Measurements from ENCODE around the gene ANKFY1. TPM values are rescaled to one million over a fixed set of nuclear protein-coding genes. Genes with fewer than 3 reads are reported as not detected.

The ANKFY1 gene
- total RNA-seq, 1 experiment from 2014 or later = 63.2 TPM

- TF ChIP-seq EZH2 (IDR thresholded peaks at IDR 0.05; ENCODE audit: borderline replicate concordance, low read depth, low read length, poor library complexity, severe bottlenecking) = no peak
- peak; percentile 79 for TF ChIP-seq CTCF (conservative IDR thresholded peaks at IDR 0.05; ENCODE audit: low read depth, low read length)
- no peaks in the 10 kb centered on the region for H3K9me3 ChIP-seq (ENCODE audit: low read depth, low read length, poor library complexity, severe bottlenecking)
- intact Hi-C loops (cut with micrococcal nuclease; ENCODE audit: unreplicated experiment) = loop anchor here (1.0 kb wide), 1 partner anchor 213 kb away; no protein-coding TSS in a partner anchor
- ChIA-PET POLR2A (ENCODE audit: low non-redundant PET) (no interaction called here), CTCF (interaction anchor here (0.6 to 1.0 kb wide), 11 partner anchors 9 to 247 kb away, joined by 3 to 26 read pairs (median 3); no protein-coding TSS in a partner anchor)
- DNase-seq (ENCODE audit: low spot score) = peak; percentile 69
- H3K27me3 ChIP-seq (replicated peaks; ENCODE audit: insufficient read depth, low read depth, low read length, poor library complexity) = no peaks in the 10 kb centered on the region
- no TSS peak for BruUV-seq (replicated peaks)
- no peak overlapping the region for H3K4me3 ChIP-seq (ENCODE audit: low read depth, low read length, poor library complexity, severe bottlenecking)
- peaks cover 24% of the 10 kb centered on the region for H3K36me3 ChIP-seq (ENCODE audit: insufficient read depth, low read length, poor library complexity, severe bottlenecking)
- peak overlapping the region; percentile 11 for H3K27ac ChIP-seq (ENCODE audit: low read depth, low read length, poor library complexity, severe bottlenecking)
- H3K4me1 ChIP-seq (ENCODE audit: insufficient read depth, low read length, poor library complexity, severe bottlenecking) = peaks cover 3% of the 10 kb centered on the region
Measured at GRCh38 chr17:4199818-4200402, 63.9 kb downstream of the ANKFY1 start.

GRCh38 chr17:4198995-4199394 lies 64.8 kb downstream of the ANKFY1 start:
- CTCF ChIA-PET = no interaction called here
- H3K4me3 ChIP-seq (ENCODE audit: low read depth, low read length, poor library complexity, severe bottlenecking) = no peak overlapping the region

GRCh38 chr17:4195306-4195705 lies 68.5 kb downstream of the ANKFY1 start:
- Histone ChIP-seq H3K27me3 (replicated peaks; ENCODE audit: insufficient read depth, low read depth, low read length, poor library complexity) (no peaks in the 10 kb centered on the region), H3K27ac (ENCODE audit: low read depth, low read length, poor library complexity, severe bottlenecking) (no peak overlapping the region), H3K36me3 (ENCODE audit: insufficient read depth, low read length, poor library complexity, severe bottlenecking) (peaks cover 29% of the 10 kb centered on the region), H3K4me3 (ENCODE audit: low read depth, low read length, poor library complexity, severe bottlenecking) (no peak overlapping the region), H3K4me1 (ENCODE audit: insufficient read depth, low read length, poor library complexity, severe bottlenecking) (peaks cover 3% of the 10 kb centered on the region), H3K9me3 (ENCODE audit: low read depth, low read length, poor library complexity, severe bottlenecking) (no peaks in the 10 kb centered on the region)
- ChIA-PET POLR2A (ENCODE audit: low non-redundant PET) (no interaction called here), CTCF (no interaction called here)
- no peak for TF ChIP-seq EZH2 (IDR thresholded peaks at IDR 0.05; ENCODE audit: borderline replicate concordance, low read depth, low read length, poor library complexity, severe bottlenecking)
- TF ChIP-seq CTCF (conservative IDR thresholded peaks at IDR 0.05; ENCODE audit: low read depth, low read length) = no peak
- intact Hi-C loops (cut with micrococcal nuclease; ENCODE audit: unreplicated experiment) = no loop called here
- DNase-seq (ENCODE audit: low spot score) = no peak
- no TSS peak for BruUV-seq (replicated peaks)

More at GRCh38 chr17:4198995-4199394, 64.8 kb downstream of the ANKFY1 start:
- DNase-seq (ENCODE audit: low spot score) = no peak
- Histone ChIP-seq H3K9me3 (ENCODE audit: low read depth, low read length, poor library complexity, severe bottlenecking) (no peaks in the 10 kb centered on the region), H3K27me3 (replicated peaks; ENCODE audit: insufficient read depth, low read depth, low read length, poor library complexity) (no peaks in the 10 kb centered on the region), H3K27ac (ENCODE audit: low read depth, low read length, poor library complexity, severe bottlenecking) (no peak overlapping the region), H3K36me3 (ENCODE audit: insufficient read depth, low read length, poor library complexity, severe bottlenecking) (peaks cover 29% of the 10 kb centered on the region), H3K4me1 (ENCODE audit: insufficient read depth, low read length, poor library complexity, severe bottlenecking) (peaks cover 3% of the 10 kb centered on the region)
- POLR2A ChIA-PET (ENCODE audit: low non-redundant PET) = no interaction called here
- intact Hi-C loops (cut with micrococcal nuclease; ENCODE audit: unreplicated experiment) = loop anchor here (1.0 kb wide), 1 partner anchor 214 kb away; no protein-coding TSS in a partner anchor
- BruUV-seq (replicated peaks) = no TSS peak
- TF ChIP-seq CTCF (conservative IDR thresholded peaks at IDR 0.05; ENCODE audit: low read depth, low read length) (no peak), EZH2 (IDR thresholded peaks at IDR 0.05; ENCODE audit: borderline replicate concordance, low read depth, low read length, poor library complexity, severe bottlenecking) (no peak)

Data from A673 (cell line).